H9 (cell line): ENCODE measurements around the gene HMOX2. TPM values are rescaled to one million over a fixed set of nuclear protein-coding genes. Genes with fewer than 3 reads are reported as not detected.

ENCODE experiments used
- DNase-seq: peaks from one replicate; pipeline ENCODE4 v3.0.0-alpha.2; 2017
- H2AFZ ChIP-seq: one replicate; pipeline ENCODE4 v1.6.1; 2013; ENCODE audit warnings: mild to moderate bottlenecking, low read length, control low read depth, moderate library complexity
- H2AK5ac ChIP-seq: 2 replicates; pipeline ENCODE4 v1.6.1; 2013; ENCODE audit warnings: low read length, control low read depth, mixed read lengths; ENCODE audit not compliant: insufficient read length
- H2BK120ac ChIP-seq: one replicate; pipeline ENCODE4 v1.6.1; 2013; ENCODE audit warnings: low read depth, mild to moderate bottlenecking, low read length, control low read depth, inconsistent platforms; ENCODE audit not compliant: poor library complexity, severe bottlenecking
- H2BK12ac ChIP-seq: 2 replicates; pipeline ENCODE4 v1.6.1; 2013; ENCODE audit warnings: low read length, control low read depth, mixed read lengths, low read depth; ENCODE audit not compliant: insufficient read length
- H2BK15ac ChIP-seq: 2 replicates; pipeline ENCODE4 v1.6.1; 2013; ENCODE audit warnings: low read depth, low read length, control low read depth
- H2BK20ac ChIP-seq: one replicate; pipeline ENCODE4 v1.6.1; 2013; ENCODE audit warnings: low read depth, mild to moderate bottlenecking, low read length, control low read depth, inconsistent platforms; ENCODE audit not compliant: poor library complexity, severe bottlenecking
- H2BK5ac ChIP-seq: 2 replicates; pipeline ENCODE4 v1.6.1; 2013; ENCODE audit warnings: low read length, control low read depth, mixed read lengths; ENCODE audit not compliant: insufficient read length
- H3K14ac ChIP-seq: 2 replicates; pipeline ENCODE4 v1.6.1; 2013; ENCODE audit warnings: low read length, control low read depth; ENCODE audit not compliant: insufficient read depth
- H3K18ac ChIP-seq: 2 replicates; pipeline ENCODE4 v1.6.1; 2013; ENCODE audit warnings: low read depth, mild to moderate bottlenecking, mixed read lengths, low read length, control low read depth; ENCODE audit not compliant: insufficient read length
- H3K23ac ChIP-seq: 2 replicates; pipeline ENCODE4 v1.6.1; 2013; ENCODE audit warnings: low read length, control low read depth, mixed read lengths, low read depth; ENCODE audit not compliant: insufficient read length
- H3K23me2 ChIP-seq: 2 replicates; pipeline ENCODE4 v1.6.1; 2013; ENCODE audit warnings: low read depth, mild to moderate bottlenecking, mixed read lengths, low read length, control low read depth; ENCODE audit not compliant: insufficient read length, poor library complexity, severe bottlenecking
- H3K27ac ChIP-seq: 2 replicates; pipeline ENCODE4 v1.5.1; 2013; ENCODE audit warnings: low read length, control low read depth, mixed read lengths, low read depth; ENCODE audit not compliant: insufficient read length
- H3K27me3 ChIP-seq: 2 replicates; pipeline ENCODE4 v1.6.1; 2013; ENCODE audit warnings: low read length, control low read depth, inconsistent platforms; ENCODE audit not compliant: insufficient read depth
- H3K4ac ChIP-seq: 2 replicates; pipeline ENCODE4 v1.6.1; 2013; ENCODE audit warnings: low read depth, mild to moderate bottlenecking, control low read depth, inconsistent platforms, low read length, moderate library complexity
- H3K4me1 ChIP-seq: 2 replicates; pipeline ENCODE4 v1.6.1; 2013; ENCODE audit warnings: low read length, control low read depth, inconsistent platforms; ENCODE audit not compliant: insufficient read depth
- H3K4me2 ChIP-seq: 2 replicates; pipeline ENCODE4 v1.6.1; 2013; ENCODE audit warnings: low read length, control low read depth, mixed read lengths; ENCODE audit not compliant: insufficient read length, insufficient read depth
- H3K56ac ChIP-seq: 2 replicates; pipeline ENCODE4 v1.6.1; 2013; ENCODE audit warnings: low read depth, mild to moderate bottlenecking, mixed read lengths, low read length, control low read depth; ENCODE audit not compliant: insufficient read length
- H3K79me1 ChIP-seq: 2 replicates; pipeline ENCODE4 v1.6.1; 2013; ENCODE audit warnings: low read depth, mild to moderate bottlenecking, moderate library complexity, low read length, control low read depth, inconsistent platforms; ENCODE audit not compliant: insufficient read depth, poor library complexity, severe bottlenecking
- H3K79me2 ChIP-seq: 2 replicates; pipeline ENCODE4 v1.6.1; 2013; ENCODE audit warnings: low read length, control low read depth, inconsistent platforms; ENCODE audit not compliant: insufficient read depth
- H3K9ac ChIP-seq: 2 replicates; pipeline ENCODE4 v1.6.1; 2013; ENCODE audit warnings: low read length, control low read depth, mixed read lengths; ENCODE audit not compliant: insufficient read length; ENCODE audit errors: extremely low read depth
- H3K9me3 ChIP-seq: one replicate; pipeline ENCODE4 v1.6.1; 2013; ENCODE audit warnings: low read depth, low read length, inconsistent platforms; ENCODE audit not compliant: control insufficient read depth
- H3T11ph ChIP-seq: one replicate; pipeline ENCODE4 v1.6.1; 2013; ENCODE audit warnings: mild to moderate bottlenecking, low read length, control low read depth, inconsistent platforms
- H4K20me1 ChIP-seq: one replicate; pipeline ENCODE4 v1.6.1; 2013; ENCODE audit not compliant: control insufficient read depth, insufficient read length, insufficient read depth
- H4K5ac ChIP-seq: 2 replicates; pipeline ENCODE4 v1.6.1; 2013; ENCODE audit warnings: low read depth, mild to moderate bottlenecking, mixed read lengths, low read length, control low read depth; ENCODE audit not compliant: insufficient read length
- H4K8ac ChIP-seq: replicated peaks from 2 replicates; pipeline ENCODE4 v1.6.1; 2013; ENCODE audit warnings: low read length, control low read depth, mixed read lengths, low read depth; ENCODE audit not compliant: insufficient read length
- H4K91ac ChIP-seq: 2 replicates; pipeline ENCODE4 v1.6.1; 2013; ENCODE audit warnings: low read depth, mild to moderate bottlenecking, moderate library complexity, mixed read lengths, low read length, control low read depth; ENCODE audit not compliant: insufficient read length
- H3K27ac Mint-ChIP-seq, 3 experiments: 2 replicates in 2 of 3; 3 replicates in 1 of 3; pipeline ENCODE4 v1.8.0; 2020 to 2021; ENCODE audit warnings: mixed read lengths in 3 of 3, mild to moderate bottlenecking in 1 of 3, moderate library complexity in 1 of 3
- H3K27me3 Mint-ChIP-seq: 2 replicates; pipeline ENCODE4 v1.8.0; 2021; ENCODE audit warnings: low read depth, mild to moderate bottlenecking, moderate library complexity, mixed read lengths
- H3K36me3 Mint-ChIP-seq, 3 experiments: 2 replicates in 2 of 3; 3 replicates in 1 of 3; pipeline ENCODE4 v1.8.0; 2020 to 2021; ENCODE audit warnings: low read depth in 3 of 3, mixed read lengths in 3 of 3; ENCODE audit not compliant: insufficient read depth in 1 of 3
- H3K4me1 Mint-ChIP-seq, 2 experiments: 2 replicates each; pipeline ENCODE4 v1.8.0; 2020; ENCODE audit warnings: mixed read lengths in 2 of 2
- H3K4me3 Mint-ChIP-seq, 2 experiments: 2 replicates in 1 of 2; 3 replicates in 1 of 2; pipeline ENCODE4 v1.8.0; 2020 to 2021; ENCODE audit warnings: mild to moderate bottlenecking in 2 of 2, mixed read lengths in 2 of 2, moderate library complexity in 1 of 2
- H3K9me3 Mint-ChIP-seq, 2 experiments: 2 replicates in 1 of 2; 3 replicates in 1 of 2; pipeline ENCODE4 v1.8.0; 2020; ENCODE audit warnings: mild to moderate bottlenecking in 2 of 2, mixed read lengths in 2 of 2, moderate library complexity in 1 of 2
- WGBS: extraction: QIAGEN DNeasy Blood & Tissue Kit; methylation state at CpG from one replicate; pipeline ENCODE4 v1.1.7; 2013; ENCODE audit warnings: missing lambda C conversion rate, low lambda C conversion rate, mixed read lengths; ENCODE audit not compliant: insufficient read length; ENCODE audit errors: extremely low coverage; 5-methylcytosine and 5-hydroxymethylcytosine counted together
- total RNA-seq: library from RNA; stranded (reverse); gene quantifications from 2 replicates; pipeline ENCODE4 v1.2.1, GENCODE V29; 2021
- TF ChIP-seq, protein P1 (sequence below): fragments of 200-600 bp; sonication (generic); conservative IDR thresholded peaks from 3 replicates; pipeline ENCODE4 v1.8.0; 2021; ENCODE audit warnings: antibody characterized with exemption, mild to moderate bottlenecking

HMOX2 gene
- total RNA-seq, 1 experiment from 2014 or later = 44.4 TPM

- TF ChIP-seq, protein P1, sequence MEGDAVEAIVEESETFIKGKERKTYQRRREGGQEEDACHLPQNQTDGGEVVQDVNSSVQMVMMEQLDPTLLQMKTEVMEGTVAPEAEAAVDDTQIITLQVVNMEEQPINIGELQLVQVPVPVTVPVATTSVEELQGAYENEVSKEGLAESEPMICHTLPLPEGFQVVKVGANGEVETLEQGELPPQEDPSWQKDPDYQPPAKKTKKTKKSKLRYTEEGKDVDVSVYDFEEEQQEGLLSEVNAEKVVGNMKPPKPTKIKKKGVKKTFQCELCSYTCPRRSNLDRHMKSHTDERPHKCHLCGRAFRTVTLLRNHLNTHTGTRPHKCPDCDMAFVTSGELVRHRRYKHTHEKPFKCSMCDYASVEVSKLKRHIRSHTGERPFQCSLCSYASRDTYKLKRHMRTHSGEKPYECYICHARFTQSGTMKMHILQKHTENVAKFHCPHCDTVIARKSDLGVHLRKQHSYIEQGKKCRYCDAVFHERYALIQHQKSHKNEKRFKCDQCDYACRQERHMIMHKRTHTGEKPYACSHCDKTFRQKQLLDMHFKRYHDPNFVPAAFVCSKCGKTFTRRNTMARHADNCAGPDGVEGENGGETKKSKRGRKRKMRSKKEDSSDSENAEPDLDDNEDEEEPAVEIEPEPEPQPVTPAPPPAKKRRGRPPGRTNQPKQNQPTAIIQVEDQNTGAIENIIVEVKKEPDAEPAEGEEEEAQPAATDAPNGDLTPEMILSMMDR = no peak
- DNase-seq = no peak
- no peaks in the 10 kb centered on the region for H3K79me1 ChIP-seq
- H3K18ac ChIP-seq = no peak overlapping the region
- no peak overlapping the region for H2BK5ac ChIP-seq
- H3K23ac ChIP-seq = no peak overlapping the region
- Mint-ChIP-seq H3K4me1 (peaks cover 13 to 26% of the 10 kb centered on the region in 2 experiments), H3K9me3 (no peaks in the 10 kb centered on the region), H3K4me3 (no peak overlapping the region), H3K36me3 (peaks cover 13 to 23% (median 20%) of the 10 kb centered on the region in 3 experiments; a peak in 6 of 7 replicates), H3K27ac (peak overlapping the region in 1 of 3 experiments; percentile 21; a peak in 2 of 7 replicates), H3K27me3 (peaks cover 2% of the 10 kb centered on the region)
- no peak overlapping the region for H3K14ac ChIP-seq
- no peak overlapping the region for H3K4ac ChIP-seq
- H4K5ac ChIP-seq = no peak overlapping the region
- WGBS = no CpG with 5 or more reads among the region's 5 CpGs
- H3K4me2 ChIP-seq = no peak overlapping the region
- H3K79me2 ChIP-seq = no peaks in the 10 kb centered on the region
- H3K56ac ChIP-seq = no peak overlapping the region
- H3K4me1 ChIP-seq = no peaks in the 10 kb centered on the region
- H3K9me3 ChIP-seq = no peaks in the 10 kb centered on the region
- H3T11ph ChIP-seq = no peak overlapping the region
- H2BK20ac ChIP-seq = no peak overlapping the region
- H4K8ac ChIP-seq = no peak overlapping the region
- no peak overlapping the region for H2BK120ac ChIP-seq
- no peak overlapping the region for H3K9ac ChIP-seq
- H2AFZ ChIP-seq = no peak overlapping the region
- H2BK12ac ChIP-seq = no peak overlapping the region
- H3K23me2 ChIP-seq = no peaks in the 10 kb centered on the region
- H3K27ac ChIP-seq = no peak overlapping the region
- no peaks in the 10 kb centered on the region for H3K27me3 ChIP-seq
- no peak overlapping the region for H2BK15ac ChIP-seq
- no peak overlapping the region for H4K91ac ChIP-seq
- no peak overlapping the region for H2AK5ac ChIP-seq
- H4K20me1 ChIP-seq = no peaks in the 10 kb centered on the region
Observed at GRCh38 chr16:4515611-4516233, 39.5 kb downstream of the HMOX2 start.
